HG02852 (cell line): ENCODE results near the gene MRPL32.
A peak's percentile ranks its signal among the peaks of the same experiment; 100 is the strongest.

Experiments
- ATAC-seq: cut with Tn5 transposase; IDR thresholded peaks from one replicate; pipeline ENCODE4 v1.9.1; 2021; ENCODE audit warnings: mild to moderate bottlenecking, moderate library complexity; ENCODE audit not compliant: unreplicated experiment

The MRPL32 gene

DNA sequence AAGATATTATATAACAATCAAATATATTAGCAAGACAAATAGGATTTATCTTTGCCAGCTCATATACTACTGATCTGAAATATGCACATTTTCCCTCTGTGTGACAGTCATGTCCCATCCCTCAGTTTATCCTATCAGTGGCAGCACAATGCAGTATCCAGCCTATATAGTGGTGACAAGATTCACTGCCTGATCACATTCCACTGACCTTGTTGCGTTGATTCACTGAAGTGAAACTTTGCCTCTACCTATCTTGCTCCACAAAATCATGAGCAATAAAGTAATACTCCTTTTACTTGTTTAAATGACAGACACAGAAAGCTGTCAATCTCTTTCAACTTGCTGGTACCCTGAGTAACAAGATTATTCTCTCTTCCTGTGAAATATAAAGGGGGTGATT lies 6.5 kb upstream of the MRPL32 start:
- ATAC-seq: no peak

GRCh38 chr7:42926204-42926603 lies 6.0 kb upstream of the MRPL32 start:
- no peak for ATAC-seq

DNA sequence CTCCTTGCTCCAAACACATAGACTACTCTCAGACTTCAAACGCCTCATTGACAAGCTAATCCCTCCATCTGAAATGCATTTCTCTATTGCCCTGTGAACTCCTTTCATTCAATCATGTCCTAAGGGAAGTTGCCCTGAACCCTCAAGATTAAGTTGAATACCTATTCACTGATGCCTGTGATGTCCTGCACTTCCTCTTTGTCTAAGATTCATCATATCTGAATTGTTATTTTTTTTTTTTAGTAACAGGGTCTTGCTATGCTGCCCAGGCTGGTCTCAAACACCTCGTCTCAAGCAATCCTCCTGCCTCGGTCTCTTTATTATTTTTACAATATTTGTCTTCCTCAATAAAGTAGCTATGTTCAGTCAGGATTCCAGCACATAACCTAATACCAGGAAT lies 3.4 kb upstream of the MRPL32 start:
- no peak for ATAC-seq

DNA sequence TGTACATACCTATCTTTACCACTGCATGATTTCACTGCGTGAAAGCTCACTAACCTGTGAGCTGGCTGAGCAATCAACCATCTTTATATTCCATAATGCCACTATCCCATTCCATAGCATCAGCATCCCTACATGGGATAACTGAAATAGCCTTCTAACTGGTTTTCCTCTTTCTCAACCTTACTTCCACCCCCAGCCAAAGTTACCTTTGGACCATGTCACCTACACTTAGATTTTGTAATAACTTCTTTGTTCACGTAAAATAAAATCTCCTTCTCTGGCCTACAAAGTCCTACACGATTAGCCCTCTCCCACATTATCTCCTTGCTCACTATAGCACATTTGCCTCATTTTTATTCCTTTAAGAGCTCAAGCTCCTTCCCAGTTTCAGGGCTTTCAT lies 2.7 kb upstream of the MRPL32 start:
- no peak for ATAC-seq

DNA sequence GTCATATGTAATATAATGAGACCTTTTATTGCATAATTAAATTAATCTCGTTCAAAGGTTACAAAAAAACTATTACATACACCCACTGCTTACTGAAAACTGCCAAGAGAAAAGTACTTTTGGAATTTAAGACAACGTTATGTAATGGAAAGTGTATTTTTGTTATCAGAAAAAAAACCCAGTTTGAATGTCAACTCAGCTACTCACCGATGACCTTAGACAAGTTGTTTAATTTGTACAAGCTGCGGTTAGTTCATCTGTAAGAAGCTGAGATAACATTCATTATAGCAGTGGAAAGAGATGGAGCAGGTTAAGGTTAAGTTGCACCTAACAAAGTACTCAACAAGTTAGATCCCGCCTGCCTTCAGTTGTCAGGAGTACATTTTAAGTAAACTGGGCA lies 1.3 kb upstream of the MRPL32 start:
- no peak for ATAC-seq

- ATAC-seq: no peak
Observed at GRCh38 chr7:42931447-42931833, 736 bp upstream of the MRPL32 start.

DNA sequence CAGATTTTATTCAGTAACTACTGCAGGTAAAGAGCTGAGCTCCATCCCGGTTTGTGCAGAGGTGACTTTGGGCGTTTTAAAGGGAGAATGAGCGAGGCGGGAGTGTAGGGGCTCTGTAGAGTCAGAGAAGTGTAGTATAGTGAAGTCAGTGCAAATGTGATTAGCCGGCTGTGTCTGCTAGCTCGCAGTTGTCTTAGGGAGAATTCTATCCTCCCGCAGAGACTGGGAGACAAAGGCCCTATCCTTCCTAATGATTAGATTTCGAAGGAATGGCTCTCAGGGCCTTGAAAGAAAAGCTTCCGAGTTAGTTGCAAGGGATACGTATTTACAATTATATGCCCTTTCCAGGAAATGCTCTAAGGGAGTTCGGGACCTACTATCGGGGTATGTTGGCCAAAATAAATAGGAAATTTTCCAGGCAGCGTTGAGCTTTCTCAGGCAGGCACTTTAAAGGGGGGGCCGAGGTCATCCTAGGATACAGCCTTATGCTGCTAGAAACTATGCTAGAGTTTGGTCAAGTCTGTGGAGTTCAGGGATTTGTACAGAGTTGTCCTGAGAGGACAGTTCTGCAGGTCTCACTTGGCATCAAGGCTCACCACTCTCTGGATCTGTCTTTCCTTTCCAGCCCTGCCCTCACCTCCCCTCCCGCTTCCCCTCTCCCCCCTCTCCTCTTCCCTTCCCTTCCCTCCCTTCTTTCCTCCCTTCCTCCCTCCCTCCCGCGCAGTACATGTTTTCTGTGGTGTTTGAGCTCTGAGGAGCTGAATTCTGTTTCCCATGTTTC lies 825 bp downstream of the MRPL32 start:
- ATAC-seq: no peak

- ATAC-seq: no peak
Observed at GRCh38 chr7:42934291-42934690, 2.1 kb downstream of the MRPL32 start.

DNA sequence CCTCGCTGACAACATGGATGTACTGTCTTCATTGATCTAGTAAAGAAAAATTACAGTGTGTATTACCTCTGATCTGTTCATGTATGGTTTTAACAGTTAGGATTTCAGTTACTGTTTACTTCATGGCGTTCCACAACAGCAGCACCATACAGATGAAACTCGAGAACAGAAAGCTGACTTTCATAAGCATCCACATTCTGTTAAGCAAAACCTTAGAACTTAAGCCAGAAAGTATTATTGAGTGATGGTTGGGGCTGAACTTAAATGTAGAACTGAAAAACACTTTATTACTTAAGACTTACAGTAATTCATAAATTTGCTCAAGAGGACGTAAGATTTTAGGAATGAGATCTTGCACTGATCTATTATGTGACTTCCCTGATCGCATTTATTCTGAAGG lies 3.7 kb downstream of the MRPL32 start:
- no peak for ATAC-seq

DNA sequence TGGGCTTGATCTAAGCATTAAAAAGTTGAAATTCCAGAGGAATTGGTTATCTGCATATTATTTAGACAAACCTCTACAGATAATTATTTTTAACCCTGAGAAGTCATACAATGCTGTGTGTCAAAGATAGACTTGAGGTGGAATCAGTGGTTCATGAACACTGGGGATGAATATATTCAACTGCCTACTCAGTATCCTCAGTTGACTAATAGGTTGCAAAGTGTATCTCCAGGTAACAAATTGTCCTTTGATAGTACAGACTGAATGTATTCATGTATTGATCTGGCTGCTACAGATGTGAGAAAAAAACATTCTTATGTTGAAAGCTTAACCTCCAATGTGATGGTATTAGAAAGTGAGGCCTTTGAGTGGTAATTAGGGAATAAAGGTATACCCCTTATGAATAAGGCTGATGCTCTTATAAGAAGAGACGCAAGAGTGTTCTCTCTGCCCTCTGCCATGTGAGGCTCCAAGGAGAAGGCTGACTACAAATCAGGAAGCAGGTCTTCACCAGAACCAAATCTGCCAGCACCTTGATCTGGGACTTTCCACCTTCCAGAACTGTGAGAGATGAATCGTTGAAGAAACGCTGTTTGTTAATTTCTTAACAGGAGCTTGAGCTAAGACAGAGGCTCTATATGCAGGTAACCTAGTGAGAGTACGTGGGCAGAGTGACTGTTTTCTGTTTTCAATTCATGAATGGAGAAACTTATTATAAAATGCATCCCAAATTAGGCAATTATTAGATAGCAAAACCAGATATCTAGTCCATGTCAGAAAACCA lies 7.5 kb downstream of the MRPL32 start:
- ATAC-seq: peak; percentile 38

GRCh38 chr7:42940985-42941847 lies 9.0 kb downstream of the MRPL32 start:
- ATAC-seq: no peak

DNA sequence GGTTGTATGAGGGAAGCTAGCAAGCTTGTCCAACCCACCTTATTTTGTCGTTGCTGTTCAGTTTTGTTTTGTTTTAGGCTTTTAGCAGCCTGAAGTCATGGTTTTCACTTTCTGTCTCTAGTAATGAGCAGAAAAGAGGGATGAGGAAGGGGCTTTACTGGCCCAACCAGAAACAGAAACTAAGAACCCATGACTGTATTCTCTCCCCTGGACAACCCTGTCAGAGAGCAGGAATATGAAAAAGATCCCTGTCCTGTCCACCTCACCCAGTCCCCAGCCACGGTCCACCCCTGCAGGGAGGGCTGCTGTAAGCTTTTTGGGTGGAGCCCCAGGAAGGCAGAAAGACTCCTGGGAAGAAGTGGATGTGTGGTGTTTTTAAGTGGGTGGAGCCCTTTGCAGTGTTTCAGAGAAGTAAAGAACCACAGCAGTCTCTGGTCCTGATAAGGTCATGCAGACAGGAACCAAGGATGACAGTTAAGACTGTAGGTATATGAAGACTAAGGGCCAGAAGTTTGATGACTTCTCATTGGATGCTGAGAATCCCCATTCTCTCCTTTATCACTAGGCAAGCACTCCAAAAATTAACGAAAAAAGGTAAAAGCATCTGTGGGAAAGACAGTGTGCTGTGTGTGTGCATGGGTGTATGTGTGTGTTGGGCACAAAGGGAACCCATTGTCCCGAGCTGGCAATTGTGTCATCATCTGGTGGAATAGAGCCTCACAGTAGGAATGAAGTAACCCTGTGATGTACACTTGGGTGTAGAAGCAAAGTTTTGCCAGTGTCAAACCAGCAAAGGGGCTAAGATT lies 13.8 kb downstream of the MRPL32 start:
- ATAC-seq: peak; percentile 80

DNA sequence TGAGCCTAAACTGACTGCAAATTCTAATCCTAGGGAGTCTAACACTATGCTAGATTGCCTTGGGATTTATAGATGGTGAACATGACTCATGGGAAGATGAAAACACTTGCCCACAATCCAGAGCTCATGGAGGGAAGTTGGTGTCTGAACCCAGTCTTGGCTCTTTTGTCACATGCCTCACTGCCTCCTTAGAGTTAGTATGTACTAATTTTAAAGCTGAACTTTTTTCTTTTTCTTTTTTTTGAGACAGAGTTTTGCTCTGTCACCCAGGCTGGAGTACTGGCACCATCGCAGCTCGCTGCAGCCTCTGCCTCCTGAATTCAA lies 14.4 kb downstream of the MRPL32 start:
- no peak for ATAC-seq

GRCh38 chr7:42947521-42947920 lies 15.3 kb downstream of the MRPL32 start:
- ATAC-seq: no peak

DNA sequence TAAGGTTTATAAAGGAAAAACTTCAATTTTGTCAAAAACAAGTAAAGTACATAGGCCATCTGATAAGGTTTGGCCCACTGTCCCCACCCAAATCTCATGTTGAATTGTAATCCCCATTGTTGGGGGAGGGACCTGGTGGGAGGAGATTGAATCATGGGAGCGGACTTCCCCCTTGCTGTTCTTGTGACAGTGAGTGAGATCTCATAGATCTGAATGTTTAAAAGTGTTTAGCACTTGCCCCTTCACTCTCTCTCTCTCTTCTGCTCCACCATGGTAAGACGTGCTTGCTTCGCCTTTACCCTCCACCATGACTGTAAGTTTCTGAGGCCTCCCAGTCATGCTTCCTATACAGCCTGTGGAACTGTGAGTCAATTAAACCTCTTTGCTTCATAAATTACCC lies 18.2 kb downstream of the MRPL32 start:
- ATAC-seq: no peak

DNA sequence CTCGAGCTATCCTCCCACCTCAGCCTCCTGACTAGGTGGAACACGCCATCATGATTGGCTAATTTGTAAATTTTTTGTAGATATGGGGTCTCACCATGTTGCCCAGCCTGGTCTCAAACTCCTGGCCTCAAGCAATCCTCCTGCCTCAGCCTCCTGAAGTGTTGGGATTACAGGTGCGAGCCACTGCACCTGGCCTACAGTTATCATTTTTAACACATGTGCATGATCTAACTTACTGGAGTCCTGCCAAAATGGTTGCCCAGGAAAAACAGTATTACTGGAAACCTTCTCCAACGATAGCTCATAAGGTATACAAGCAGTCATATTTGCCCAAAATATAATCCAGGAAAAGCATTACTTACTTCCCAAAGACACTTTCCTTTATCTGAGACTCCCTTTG lies 20.2 kb downstream of the MRPL32 start:
- ATAC-seq: no peak

DNA sequence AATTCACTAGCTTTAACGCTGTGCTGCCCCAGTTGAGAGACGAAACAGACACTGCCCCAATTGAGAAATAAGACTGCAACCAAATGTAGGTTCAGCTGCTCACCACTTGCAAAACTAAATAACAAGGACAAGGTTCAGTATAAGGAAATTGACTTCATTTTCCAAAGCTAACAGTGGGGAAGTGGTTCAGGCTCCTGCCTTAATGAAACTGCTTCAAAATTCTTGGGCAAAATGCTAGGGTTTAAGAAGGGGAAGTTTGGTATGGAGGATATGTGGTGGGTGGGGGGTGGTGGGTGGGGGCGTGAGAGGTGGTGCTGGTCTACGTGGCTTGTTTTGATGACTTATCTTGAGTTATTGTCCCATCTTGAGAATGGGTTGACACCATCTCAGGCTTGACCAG lies 21.8 kb downstream of the MRPL32 start:
- no peak for ATAC-seq

DNA sequence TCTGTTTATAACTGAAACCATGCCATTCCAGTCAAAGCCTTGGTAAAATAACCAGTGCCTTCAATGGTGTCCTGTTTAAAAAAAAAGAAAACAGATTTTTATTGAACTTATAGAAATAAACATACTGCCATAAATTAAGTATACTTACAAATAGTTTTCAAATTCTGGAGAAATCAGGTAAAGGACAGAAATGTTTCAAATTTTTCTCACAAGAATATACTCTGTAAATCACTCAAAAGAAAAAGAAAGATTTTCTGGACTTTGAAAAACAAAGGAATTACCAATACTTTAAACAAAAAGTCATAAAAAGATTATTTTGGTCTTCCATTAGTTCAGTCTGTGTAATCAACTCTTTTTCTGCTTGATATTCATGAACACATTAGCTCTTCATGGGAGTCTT lies 23.9 kb downstream of the MRPL32 start:
- no peak for ATAC-seq

DNA sequence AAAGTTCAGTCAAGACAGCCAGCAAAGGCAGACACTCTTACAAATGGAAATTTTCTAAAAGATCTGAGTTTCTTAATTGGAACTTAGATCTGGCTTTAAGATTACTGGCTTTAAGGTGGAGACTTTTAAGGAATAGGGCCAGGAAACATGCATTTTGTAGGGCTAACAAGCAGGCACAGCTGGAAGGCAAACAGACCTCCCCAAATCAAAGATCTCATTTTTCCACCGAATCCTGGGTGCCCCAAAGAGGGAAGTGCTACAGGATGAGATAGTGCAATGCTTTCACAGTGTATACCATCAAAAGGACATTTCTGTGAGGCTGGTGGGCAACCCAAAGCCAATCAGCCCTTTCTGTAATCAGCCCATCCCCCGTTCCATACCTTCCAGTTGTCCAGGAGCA lies 27.4 kb downstream of the MRPL32 start:
- no peak for ATAC-seq

- no peak for ATAC-seq
Observed at GRCh38 chr7:42960762-42961161, 28.6 kb downstream of the MRPL32 start.

DNA sequence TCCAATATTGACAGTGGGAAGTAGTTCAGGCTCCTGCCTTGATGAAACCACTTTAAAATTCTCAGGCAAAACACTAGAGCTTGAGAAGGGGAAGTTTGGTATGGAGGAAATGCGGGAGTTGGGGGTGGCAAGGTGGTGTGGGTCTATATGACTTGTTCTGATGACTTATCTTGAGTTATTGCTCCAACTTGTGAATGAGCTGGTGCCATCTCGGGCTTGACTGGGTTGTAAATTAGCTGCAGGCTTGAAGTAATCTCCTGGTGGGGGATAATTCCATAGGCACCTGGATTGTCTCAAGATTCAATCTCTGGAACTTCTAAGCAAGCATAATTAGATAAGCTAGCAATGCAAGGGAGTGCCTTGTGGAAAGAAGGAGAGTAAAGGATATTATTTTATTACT lies 29.0 kb downstream of the MRPL32 start:
- ATAC-seq: no peak
